ENCODE results near the gene NEIL1. TPM values are rescaled to one million over a fixed set of nuclear protein-coding genes. Genes with fewer than 3 reads are reported as not detected.
"Not testable (repeated sequence)": the region's sequence is repeated elsewhere in the genome, so short reads cannot be mapped to it uniquely, and the experiment has no call there.

NEIL1 gene
- total RNA-seq, 2 experiments from 2014 or later, result 11.6 to 11.7 TPM

- POLR2A ChIA-PET, result no interaction called here
- DNase-seq, result no peak
- no peaks in the 10 kb centered on the region for H3K27me3 Mint-ChIP-seq
- H3K4me1 Mint-ChIP-seq (ENCODE audit: low read depth), result no peaks in the 10 kb centered on the region
- intact Hi-C loops (cut with micrococcal nuclease), result no loop called here
- H3K36me3 Mint-ChIP-seq (ENCODE audit: low read depth), result no peaks in the 10 kb centered on the region
- H3K27ac Mint-ChIP-seq, result no peak overlapping the region
- TF ChIP-seq CTCF (IDR thresholded peaks at IDR 0.05), result no peak
- CTCF ChIA-PET, result no interaction called here
- no peak overlapping the region for H3K4me3 Mint-ChIP-seq
- ATAC-seq, result no peak
- H3K9me3 Mint-ChIP-seq, result no peaks in the 10 kb centered on the region
These were observed 19.3 kb upstream of the NEIL1 start for GRCh38 chr15:75327491-75327890.

- POLR2A ChIA-PET, result interaction anchor here (0.6 to 0.9 kb wide), 2 partner anchors 102 to 306 kb away, joined by 3 read pairs; partner anchors contain the start of gene PPCDC
- Mint-ChIP-seq H3K27me3 (no peaks in the 10 kb centered on the region), H3K36me3 (ENCODE audit: low read depth) (no peaks in the 10 kb centered on the region), H3K9me3 (no peaks in the 10 kb centered on the region), H3K4me3 (no peak overlapping the region), H3K27ac (no peak overlapping the region), H3K4me1 (ENCODE audit: low read depth) (no peaks in the 10 kb centered on the region)
- intact Hi-C loops (cut with micrococcal nuclease), result no loop called here
- DNase-seq (no peak), ATAC-seq (no peak)
- TF ChIP-seq CTCF (IDR thresholded peaks at IDR 0.05), result no peak
- CTCF ChIA-PET, result interaction anchor here (0.6 kb wide), 1 partner anchor 238 kb away, joined by 3 read pairs; no protein-coding TSS in a partner anchor
These were observed 18.1 kb upstream of the NEIL1 start for GRCh38 chr15:75328493-75329314.

GRCh38 chr15:75329571-75329970, 17.3 kb upstream of the NEIL1 start:
- H3K9me3 Mint-ChIP-seq, result no peaks in the 10 kb centered on the region
- no peaks in the 10 kb centered on the region for H3K27me3 Mint-ChIP-seq
- no peak overlapping the region for H3K4me3 Mint-ChIP-seq
- POLR2A ChIA-PET, result no interaction called here
- no peaks in the 10 kb centered on the region for H3K36me3 Mint-ChIP-seq (ENCODE audit: low read depth)
- H3K27ac Mint-ChIP-seq, result no peak overlapping the region
- DNase-seq (no peak), ATAC-seq (no peak)
- intact Hi-C loops (cut with micrococcal nuclease), result no loop called here
- no peak for TF ChIP-seq CTCF (IDR thresholded peaks at IDR 0.05)
- H3K4me1 Mint-ChIP-seq (ENCODE audit: low read depth), result no peaks in the 10 kb centered on the region
- CTCF ChIA-PET, result no interaction called here

GRCh38 chr15:75332093-75332492, 14.7 kb upstream of the NEIL1 start:
- CTCF ChIA-PET; H3K36me3 Mint-ChIP-seq (ENCODE audit: low read depth); H3K9me3 Mint-ChIP-seq; ATAC-seq; DNase-seq; H3K27me3 Mint-ChIP-seq; intact Hi-C loops (cut with micrococcal nuclease); POLR2A ChIA-PET; H3K27ac Mint-ChIP-seq; H3K4me3 Mint-ChIP-seq: not testable (repeated sequence)
- H3K4me1 Mint-ChIP-seq (ENCODE audit: low read depth), result peaks cover 16% of the 10 kb centered on the region

- DNase-seq; H3K27me3 Mint-ChIP-seq; H3K27ac Mint-ChIP-seq; intact Hi-C loops (cut with micrococcal nuclease); H3K36me3 Mint-ChIP-seq (ENCODE audit: low read depth); H3K9me3 Mint-ChIP-seq; ATAC-seq; H3K4me3 Mint-ChIP-seq: not testable (repeated sequence)
- ChIA-PET CTCF (interaction anchor here (0.6 kb wide), 1 partner anchor 788 kb away, joined by 3 read pairs; no protein-coding TSS in a partner anchor), POLR2A (interaction anchor here (0.9 kb wide), 1 partner anchor 35 kb away, joined by 4 read pairs; the partner anchor contains the start of gene MAN2C1)
- peaks cover 18% of the 10 kb centered on the region for H3K4me1 Mint-ChIP-seq (ENCODE audit: low read depth)
These were observed 13.0 kb upstream of the NEIL1 start for GRCh38 chr15:75333654-75334419.

All from activated CD8-positive, alpha-beta T cell treated with anti-CD3 and anti-CD28 coated beads for 36 hours (primary cell).